ENCODE measurements around the gene PPP1R37. TPM values are rescaled to one million over a fixed set of nuclear protein-coding genes. Genes with fewer than 3 reads are reported as not detected.

PPP1R37 gene
- total RNA-seq, 1 experiment from 2014 or later = 33.6 TPM

- Histone ChIP-seq H3K79me1 (ENCODE audit: insufficient read depth, low read depth, low read length, poor library complexity, severe bottlenecking) (peaks cover 6% of the 10 kb centered on the region), H2AFZ (ENCODE audit: low read length) (no peak overlapping the region), H3K27ac (ENCODE audit: insufficient read length, low read depth, low read length) (no peak overlapping the region), H4K20me1 (ENCODE audit: control insufficient read depth, insufficient read depth, insufficient read length) (no peaks in the 10 kb centered on the region), H3K9ac (ENCODE audit: extremely low read depth, insufficient read length, low read length) (no peak overlapping the region), H3K14ac (ENCODE audit: insufficient read depth, low read length) (no peak overlapping the region), H3K56ac (ENCODE audit: insufficient read length, low read depth, low read length) (no peak overlapping the region), H3T11ph (ENCODE audit: low read length) (no peak overlapping the region), H2BK15ac (ENCODE audit: low read depth, low read length) (no peak overlapping the region), H4K5ac (ENCODE audit: insufficient read length, low read depth, low read length) (no peak overlapping the region), H3K23ac (ENCODE audit: insufficient read length, low read depth, low read length) (no peak overlapping the region), H4K8ac (replicated peaks; ENCODE audit: insufficient read length, low read depth, low read length) (no peak overlapping the region), H3K79me2 (ENCODE audit: insufficient read depth, low read length) (no peaks in the 10 kb centered on the region; the same call in 1 of the 2 replicates), H3K4ac (ENCODE audit: low read depth, low read length) (no peak overlapping the region), H2BK120ac (ENCODE audit: low read depth, low read length, poor library complexity, severe bottlenecking) (no peak overlapping the region), H2BK5ac (ENCODE audit: insufficient read length, low read length) (no peak overlapping the region), H2BK12ac (ENCODE audit: insufficient read length, low read depth, low read length) (no peak overlapping the region), H4K91ac (ENCODE audit: insufficient read length, low read depth, low read length) (no peak overlapping the region), H3K4me1 (ENCODE audit: insufficient read depth, low read length) (no peaks in the 10 kb centered on the region), H3K9me3 (ENCODE audit: control insufficient read depth, low read depth, low read length) (no peaks in the 10 kb centered on the region), H2BK20ac (ENCODE audit: low read depth, low read length, poor library complexity, severe bottlenecking) (no peak overlapping the region), H3K27me3 (ENCODE audit: insufficient read depth, low read length) (no peaks in the 10 kb centered on the region), H3K23me2 (ENCODE audit: insufficient read length, low read depth, low read length, poor library complexity, severe bottlenecking) (no peaks in the 10 kb centered on the region), H2AK5ac (ENCODE audit: insufficient read length, low read length) (no peak overlapping the region), H3K18ac (ENCODE audit: insufficient read length, low read depth, low read length) (no peak overlapping the region), H3K4me2 (ENCODE audit: insufficient read depth, insufficient read length, low read length) (no peak overlapping the region)
- no CpG with 5 or more reads among the region's 9 CpGs for WGBS (ENCODE audit: extremely low coverage, insufficient read length, low lambda C conversion rate)
- H3K27ac Mint-ChIP-seq = peak overlapping the region in 1 of 3 experiments; percentile 85; a peak in 4 of 7 replicates
- no peaks in the 10 kb centered on the region for H3K27me3 Mint-ChIP-seq (ENCODE audit: low read depth)
- H3K9me3 Mint-ChIP-seq = no peaks in the 10 kb centered on the region
- peaks cover 10 to 14% of the 10 kb centered on the region in 2 experiments for H3K4me1 Mint-ChIP-seq
- peaks cover 0 to 4% (median 0%) of the 10 kb centered on the region in 3 experiments; a peak in 1 of 7 replicates for H3K36me3 Mint-ChIP-seq (ENCODE audit: insufficient read depth in 1 of 3, low read depth in 3 of 3)
- no peak for DNase-seq
- no peak overlapping the region for H3K4me3 Mint-ChIP-seq
- no peak for TF ChIP-seq CTCF (conservative IDR thresholded peaks at IDR 0.05)
Measured at GRCh38 chr19:45123440-45123850, 30.5 kb downstream of the PPP1R37 start.

All from H9 (cell line).